GM21515 (cell line): ENCODE measurements around the gene SPRR2F.
"Not testable (repeated sequence)": the region's sequence is repeated elsewhere in the genome, so short reads cannot be mapped to it uniquely, and the experiment has no call there.

Experiments
- ATAC-seq: cut with Tn5 transposase; IDR thresholded peaks from one replicate; pipeline ENCODE4 v1.9.1; 2021; ENCODE audit not compliant: unreplicated experiment

Gene SPRR2F

GRCh38 chr1:153113416-153113815, at the start of gene SPRR2F:
TSS of gene SPRR2F (minus strand) at chr1:153113516. CDS start at chr1:153112733, 783 bp downstream.
- no peak for ATAC-seq

- no peak for ATAC-seq
Observed at GRCh38 chr1:153155541-153155940, 42.2 kb upstream of the SPRR2F start.

- ATAC-seq = no peak
Observed at GRCh38 chr1:153152481-153152880, 39.2 kb upstream of the SPRR2F start.

- no peak for ATAC-seq
Observed at GRCh38 chr1:153150846-153151245, 37.5 kb upstream of the SPRR2F start, which contains the start of gene SPRR2G. TSS of gene SPRR2G (minus strand) at chr1:153150890. CDS start at chr1:153150110, 780 bp downstream.

GRCh38 chr1:153141377-153141776, 28.1 kb upstream of the SPRR2F start:
- no peak for ATAC-seq

- no peak for ATAC-seq
Observed at GRCh38 chr1:153140484-153140883, 27.2 kb upstream of the SPRR2F start.

- no peak for ATAC-seq
Observed at GRCh38 chr1:153133743-153134142, 20.4 kb upstream of the SPRR2F start.

- no peak for ATAC-seq
Observed at GRCh38 chr1:153133267-153133666, 20.0 kb upstream of the SPRR2F start.

- not testable (repeated sequence) for ATAC-seq
Observed at GRCh38 chr1:153128688-153129087, 15.4 kb upstream of the SPRR2F start.

- ATAC-seq = no peak
Observed at GRCh38 chr1:153127296-153127695, 14.0 kb upstream of the SPRR2F start.

GRCh38 chr1:153125536-153125935, 12.2 kb upstream of the SPRR2F start:
- ATAC-seq = no peak

GRCh38 chr1:153123793-153124192, 10.5 kb upstream of the SPRR2F start:
- ATAC-seq = not testable (repeated sequence)

- ATAC-seq = no peak
Observed at GRCh38 chr1:153122831-153123421, 9.6 kb upstream of the SPRR2F start.

GRCh38 chr1:153120945-153121344, 7.6 kb upstream of the SPRR2F start:
- ATAC-seq = no peak

- ATAC-seq = no peak
Observed at GRCh38 chr1:153119491-153119971, 6.2 kb upstream of the SPRR2F start.

GRCh38 chr1:153115264-153115663, 1.9 kb upstream of the SPRR2F start:
- not testable (repeated sequence) for ATAC-seq

- not testable (repeated sequence) for ATAC-seq
Observed at GRCh38 chr1:153112454-153112853, 862 bp downstream of the SPRR2F start.

- ATAC-seq = no peak
Observed at GRCh38 chr1:153100245-153100644, 13.1 kb downstream of the SPRR2F start.

- ATAC-seq = no peak
Observed at GRCh38 chr1:153099461-153100045, 13.8 kb downstream of the SPRR2F start.

- no peak for ATAC-seq
Observed at GRCh38 chr1:153095764-153096163, 17.6 kb downstream of the SPRR2F start.

GRCh38 chr1:153094426-153094825, 18.9 kb downstream of the SPRR2F start, which contains the start of gene SPRR2E:
TSS of gene SPRR2E (minus strand) at chr1:153094526. CDS start at chr1:153093751, 775 bp downstream.
- no peak for ATAC-seq

GRCh38 chr1:153087652-153088051, 25.7 kb downstream of the SPRR2F start:
- ATAC-seq = no peak
